GM12892 (cell line): ENCODE data around the gene PCED1B.

Source experiments
- POLR2A ChIP-seq: IDR thresholded peaks from 2 replicates; pipeline ENCODE4 v1.6.1; 2011; ENCODE audit warnings: low read depth, low read length, control low read depth
- POLR2AphosphoS5 ChIP-seq: IDR thresholded peaks from 2 replicates; pipeline ENCODE4 v1.6.1; 2011; ENCODE audit warnings: low read depth, low read length, control low read depth

- no peak for TF ChIP-seq POLR2AphosphoS5
- no peak for TF ChIP-seq POLR2A
Measured at GRCh38 chr12:47269916-47270315, 190.5 kb downstream of the PCED1B start.
